H9 (cell line): ENCODE measurements around the gene ENAM. TPM values are rescaled to one million over a fixed set of nuclear protein-coding genes. Genes with fewer than 3 reads are reported as not detected.

Experiments used
- DNase-seq: peaks from one replicate; pipeline ENCODE4 v3.0.0-alpha.2; 2017
- H2AFZ ChIP-seq: one replicate; pipeline ENCODE4 v1.6.1; 2013; ENCODE audit warnings: mild to moderate bottlenecking, low read length, control low read depth, moderate library complexity
- H2AK5ac ChIP-seq: 2 replicates; pipeline ENCODE4 v1.6.1; 2013; ENCODE audit warnings: low read length, control low read depth, mixed read lengths; ENCODE audit not compliant: insufficient read length
- H2BK120ac ChIP-seq: one replicate; pipeline ENCODE4 v1.6.1; 2013; ENCODE audit warnings: low read depth, mild to moderate bottlenecking, low read length, control low read depth, inconsistent platforms; ENCODE audit not compliant: poor library complexity, severe bottlenecking
- H2BK12ac ChIP-seq: 2 replicates; pipeline ENCODE4 v1.6.1; 2013; ENCODE audit warnings: low read length, control low read depth, mixed read lengths, low read depth; ENCODE audit not compliant: insufficient read length
- H2BK15ac ChIP-seq: 2 replicates; pipeline ENCODE4 v1.6.1; 2013; ENCODE audit warnings: low read depth, low read length, control low read depth
- H2BK20ac ChIP-seq: one replicate; pipeline ENCODE4 v1.6.1; 2013; ENCODE audit warnings: low read depth, mild to moderate bottlenecking, low read length, control low read depth, inconsistent platforms; ENCODE audit not compliant: poor library complexity, severe bottlenecking
- H2BK5ac ChIP-seq: 2 replicates; pipeline ENCODE4 v1.6.1; 2013; ENCODE audit warnings: low read length, control low read depth, mixed read lengths; ENCODE audit not compliant: insufficient read length
- H3K14ac ChIP-seq: 2 replicates; pipeline ENCODE4 v1.6.1; 2013; ENCODE audit warnings: low read length, control low read depth; ENCODE audit not compliant: insufficient read depth
- H3K18ac ChIP-seq: 2 replicates; pipeline ENCODE4 v1.6.1; 2013; ENCODE audit warnings: low read depth, mild to moderate bottlenecking, mixed read lengths, low read length, control low read depth; ENCODE audit not compliant: insufficient read length
- H3K23ac ChIP-seq: 2 replicates; pipeline ENCODE4 v1.6.1; 2013; ENCODE audit warnings: low read length, control low read depth, mixed read lengths, low read depth; ENCODE audit not compliant: insufficient read length
- H3K23me2 ChIP-seq: 2 replicates; pipeline ENCODE4 v1.6.1; 2013; ENCODE audit warnings: low read depth, mild to moderate bottlenecking, mixed read lengths, low read length, control low read depth; ENCODE audit not compliant: insufficient read length, poor library complexity, severe bottlenecking
- H3K27ac ChIP-seq: 2 replicates; pipeline ENCODE4 v1.5.1; 2013; ENCODE audit warnings: low read length, control low read depth, mixed read lengths, low read depth; ENCODE audit not compliant: insufficient read length
- H3K27me3 ChIP-seq: 2 replicates; pipeline ENCODE4 v1.6.1; 2013; ENCODE audit warnings: low read length, control low read depth, inconsistent platforms; ENCODE audit not compliant: insufficient read depth
- H3K4ac ChIP-seq: 2 replicates; pipeline ENCODE4 v1.6.1; 2013; ENCODE audit warnings: low read depth, mild to moderate bottlenecking, control low read depth, inconsistent platforms, low read length, moderate library complexity
- H3K4me1 ChIP-seq: 2 replicates; pipeline ENCODE4 v1.6.1; 2013; ENCODE audit warnings: low read length, control low read depth, inconsistent platforms; ENCODE audit not compliant: insufficient read depth
- H3K4me2 ChIP-seq: 2 replicates; pipeline ENCODE4 v1.6.1; 2013; ENCODE audit warnings: low read length, control low read depth, mixed read lengths; ENCODE audit not compliant: insufficient read length, insufficient read depth
- H3K56ac ChIP-seq: 2 replicates; pipeline ENCODE4 v1.6.1; 2013; ENCODE audit warnings: low read depth, mild to moderate bottlenecking, mixed read lengths, low read length, control low read depth; ENCODE audit not compliant: insufficient read length
- H3K79me1 ChIP-seq: 2 replicates; pipeline ENCODE4 v1.6.1; 2013; ENCODE audit warnings: low read depth, mild to moderate bottlenecking, moderate library complexity, low read length, control low read depth, inconsistent platforms; ENCODE audit not compliant: insufficient read depth, poor library complexity, severe bottlenecking
- H3K79me2 ChIP-seq: 2 replicates; pipeline ENCODE4 v1.6.1; 2013; ENCODE audit warnings: low read length, control low read depth, inconsistent platforms; ENCODE audit not compliant: insufficient read depth
- H3K9ac ChIP-seq: 2 replicates; pipeline ENCODE4 v1.6.1; 2013; ENCODE audit warnings: low read length, control low read depth, mixed read lengths; ENCODE audit not compliant: insufficient read length; ENCODE audit errors: extremely low read depth
- H3K9me3 ChIP-seq: one replicate; pipeline ENCODE4 v1.6.1; 2013; ENCODE audit warnings: low read depth, low read length, inconsistent platforms; ENCODE audit not compliant: control insufficient read depth
- H3T11ph ChIP-seq: one replicate; pipeline ENCODE4 v1.6.1; 2013; ENCODE audit warnings: mild to moderate bottlenecking, low read length, control low read depth, inconsistent platforms
- H4K20me1 ChIP-seq: one replicate; pipeline ENCODE4 v1.6.1; 2013; ENCODE audit not compliant: control insufficient read depth, insufficient read length, insufficient read depth
- H4K5ac ChIP-seq: 2 replicates; pipeline ENCODE4 v1.6.1; 2013; ENCODE audit warnings: low read depth, mild to moderate bottlenecking, mixed read lengths, low read length, control low read depth; ENCODE audit not compliant: insufficient read length
- H4K8ac ChIP-seq: replicated peaks from 2 replicates; pipeline ENCODE4 v1.6.1; 2013; ENCODE audit warnings: low read length, control low read depth, mixed read lengths, low read depth; ENCODE audit not compliant: insufficient read length
- H4K91ac ChIP-seq: 2 replicates; pipeline ENCODE4 v1.6.1; 2013; ENCODE audit warnings: low read depth, mild to moderate bottlenecking, moderate library complexity, mixed read lengths, low read length, control low read depth; ENCODE audit not compliant: insufficient read length
- H3K27ac Mint-ChIP-seq, 3 experiments: 2 replicates in 2 of 3; 3 replicates in 1 of 3; pipeline ENCODE4 v1.8.0; 2020 to 2021; ENCODE audit warnings: mixed read lengths in 3 of 3, mild to moderate bottlenecking in 1 of 3, moderate library complexity in 1 of 3
- H3K27me3 Mint-ChIP-seq: 2 replicates; pipeline ENCODE4 v1.8.0; 2021; ENCODE audit warnings: low read depth, mild to moderate bottlenecking, moderate library complexity, mixed read lengths
- H3K36me3 Mint-ChIP-seq, 3 experiments: 2 replicates in 2 of 3; 3 replicates in 1 of 3; pipeline ENCODE4 v1.8.0; 2020 to 2021; ENCODE audit warnings: low read depth in 3 of 3, mixed read lengths in 3 of 3; ENCODE audit not compliant: insufficient read depth in 1 of 3
- H3K4me1 Mint-ChIP-seq, 2 experiments: 2 replicates each; pipeline ENCODE4 v1.8.0; 2020; ENCODE audit warnings: mixed read lengths in 2 of 2
- H3K4me3 Mint-ChIP-seq, 2 experiments: 2 replicates in 1 of 2; 3 replicates in 1 of 2; pipeline ENCODE4 v1.8.0; 2020 to 2021; ENCODE audit warnings: mild to moderate bottlenecking in 2 of 2, mixed read lengths in 2 of 2, moderate library complexity in 1 of 2
- H3K9me3 Mint-ChIP-seq, 2 experiments: 2 replicates in 1 of 2; 3 replicates in 1 of 2; pipeline ENCODE4 v1.8.0; 2020; ENCODE audit warnings: mild to moderate bottlenecking in 2 of 2, mixed read lengths in 2 of 2, moderate library complexity in 1 of 2
- WGBS: extraction: QIAGEN DNeasy Blood & Tissue Kit; methylation state at CpG from one replicate; pipeline ENCODE4 v1.1.7; 2013; ENCODE audit warnings: missing lambda C conversion rate, low lambda C conversion rate, mixed read lengths; ENCODE audit not compliant: insufficient read length; ENCODE audit errors: extremely low coverage; 5-methylcytosine and 5-hydroxymethylcytosine counted together
- total RNA-seq: library from RNA; stranded (reverse); gene quantifications from 2 replicates; pipeline ENCODE4 v1.2.1, GENCODE V29; 2021
- TF ChIP-seq, protein P1 (sequence below): fragments of 200-600 bp; sonication (generic); conservative IDR thresholded peaks from 3 replicates; pipeline ENCODE4 v1.8.0; 2021; ENCODE audit warnings: antibody characterized with exemption, mild to moderate bottlenecking

Gene ENAM
- total RNA-seq, 1 experiment from 2014 or later, result not detected

DNA sequence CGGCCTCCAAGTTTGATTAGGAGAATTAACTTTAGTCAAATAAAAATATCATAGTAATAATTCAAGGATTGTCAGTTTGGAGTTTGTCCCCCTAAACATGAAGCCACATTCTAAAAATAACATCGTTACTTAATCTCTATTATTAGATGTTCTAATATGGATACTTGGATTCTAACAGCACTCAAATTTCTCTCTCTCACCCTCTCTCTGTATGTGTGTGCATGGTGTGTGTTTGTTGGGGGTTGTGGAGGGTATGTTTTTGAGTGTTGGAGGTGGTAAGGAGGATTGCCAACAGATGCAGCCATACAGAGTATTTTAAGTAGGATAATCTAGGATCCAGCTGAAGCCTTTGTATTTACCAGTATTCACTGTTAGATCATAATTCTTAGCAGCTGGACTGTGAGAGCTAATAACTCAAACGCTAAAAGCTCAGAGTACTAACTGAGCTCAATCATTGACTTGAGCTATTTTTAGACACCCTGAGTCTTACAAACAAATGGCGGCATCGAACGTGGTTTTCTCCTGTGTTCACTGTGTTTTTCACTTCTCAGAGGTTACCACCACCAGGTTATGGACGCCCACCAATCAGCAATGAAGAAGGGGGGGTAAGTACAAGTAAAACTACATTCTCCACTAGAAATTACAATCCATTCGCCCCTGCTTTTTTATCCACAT is 8.8 kb downstream of the ENAM start:
- no peaks in the 10 kb centered on the region for H4K20me1 ChIP-seq
- no peaks in the 10 kb centered on the region; the same call in 1 of the 2 replicates for H3K27me3 Mint-ChIP-seq
- no peak overlapping the region for H3K4me3 Mint-ChIP-seq
- H3K23me2 ChIP-seq, result no peaks in the 10 kb centered on the region
- H2BK5ac ChIP-seq, result no peak overlapping the region
- H2BK15ac ChIP-seq, result no peak overlapping the region
- H3K4me2 ChIP-seq, result no peak overlapping the region
- no peak for DNase-seq
- no peak overlapping the region for H3K27ac Mint-ChIP-seq
- H4K91ac ChIP-seq, result no peak overlapping the region
- H2AK5ac ChIP-seq, result no peak overlapping the region
- no peaks in the 10 kb centered on the region for H3K27me3 ChIP-seq
- no peak overlapping the region for H4K8ac ChIP-seq
- no peak overlapping the region for H3K18ac ChIP-seq
- H2BK120ac ChIP-seq, result no peak overlapping the region
- no CpG with 5 or more reads among the region's 8 CpGs for WGBS
- no peak overlapping the region for H3T11ph ChIP-seq
- H3K14ac ChIP-seq, result no peak overlapping the region
- H3K56ac ChIP-seq, result no peak overlapping the region
- no peaks in the 10 kb centered on the region for H3K79me2 ChIP-seq
- no peaks in the 10 kb centered on the region for H3K79me1 ChIP-seq
- H3K4me1 Mint-ChIP-seq, result no peaks in the 10 kb centered on the region
- no peak overlapping the region for H3K27ac ChIP-seq
- no peaks in the 10 kb centered on the region; a peak in 1 of 5 replicates for H3K9me3 Mint-ChIP-seq
- H3K4ac ChIP-seq, result no peak overlapping the region
- H3K23ac ChIP-seq, result no peak overlapping the region
- no peaks in the 10 kb centered on the region for H3K36me3 Mint-ChIP-seq
- no peak overlapping the region for H2BK12ac ChIP-seq
- H3K9ac ChIP-seq, result no peak overlapping the region
- H2AFZ ChIP-seq, result no peak overlapping the region
- no peak overlapping the region for H4K5ac ChIP-seq
- TF ChIP-seq, protein P1, sequence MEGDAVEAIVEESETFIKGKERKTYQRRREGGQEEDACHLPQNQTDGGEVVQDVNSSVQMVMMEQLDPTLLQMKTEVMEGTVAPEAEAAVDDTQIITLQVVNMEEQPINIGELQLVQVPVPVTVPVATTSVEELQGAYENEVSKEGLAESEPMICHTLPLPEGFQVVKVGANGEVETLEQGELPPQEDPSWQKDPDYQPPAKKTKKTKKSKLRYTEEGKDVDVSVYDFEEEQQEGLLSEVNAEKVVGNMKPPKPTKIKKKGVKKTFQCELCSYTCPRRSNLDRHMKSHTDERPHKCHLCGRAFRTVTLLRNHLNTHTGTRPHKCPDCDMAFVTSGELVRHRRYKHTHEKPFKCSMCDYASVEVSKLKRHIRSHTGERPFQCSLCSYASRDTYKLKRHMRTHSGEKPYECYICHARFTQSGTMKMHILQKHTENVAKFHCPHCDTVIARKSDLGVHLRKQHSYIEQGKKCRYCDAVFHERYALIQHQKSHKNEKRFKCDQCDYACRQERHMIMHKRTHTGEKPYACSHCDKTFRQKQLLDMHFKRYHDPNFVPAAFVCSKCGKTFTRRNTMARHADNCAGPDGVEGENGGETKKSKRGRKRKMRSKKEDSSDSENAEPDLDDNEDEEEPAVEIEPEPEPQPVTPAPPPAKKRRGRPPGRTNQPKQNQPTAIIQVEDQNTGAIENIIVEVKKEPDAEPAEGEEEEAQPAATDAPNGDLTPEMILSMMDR, result no peak
- no peaks in the 10 kb centered on the region for H3K9me3 ChIP-seq
- no peaks in the 10 kb centered on the region for H3K4me1 ChIP-seq
- no peak overlapping the region for H2BK20ac ChIP-seq
